SK-N-MC (cell line): Measurements from ENCODE around the gene NRXN3.

Experiments used
- EZH2 ChIP-seq: fragments of 200-600 bp; sonication (generic); IDR thresholded peaks from one replicate; pipeline ENCODE4 v1.6.1; 2017; ENCODE audit warnings: antibody characterized with exemption
- POLR2AphosphoS5 ChIP-seq: IDR thresholded peaks from 2 replicates; pipeline ENCODE4 v1.6.1; 2012; ENCODE audit warnings: mild to moderate bottlenecking, low read depth, low read length, borderline replicate concordance

GRCh38 chr14:79575032-79575431 is 1404.9 kb downstream of the NRXN3 start:
- TF ChIP-seq EZH2 (no peak), POLR2AphosphoS5 (no peak)
